PC-3 (cell line): Measurements from ENCODE around the gene CHTF18. TPM values are rescaled to one million over a fixed set of nuclear protein-coding genes. Genes with fewer than 3 reads are reported as not detected.

ENCODE experiments used
- ATAC-seq: fragments of 200-7000 bp; cut with Tn5 transposase; 2 replicates; pipeline ENCODE4 v1.9.1; 2020; ENCODE audit warnings: mild to moderate bottlenecking, moderate library complexity
- BruUV-seq: library from RNA; stranded (reverse); fragments of 400-500 nt; replicated peaks from 2 replicates; lab custom pipeline; 2021; lab: Mats Ljungman, UMichigan
- CTCF ChIA-PET: fragments of 300-600 bp; sonication (Branson Sonifier 250); formaldehyde crosslinking; loops from one replicate; lab custom pipeline; 2022; ENCODE audit warnings: antibody characterized with exemption; lab: Charles Lee
- POLR2A ChIA-PET: fragments of 300-600 bp; sonication (Branson Sonifier 250); formaldehyde crosslinking; loops from one replicate; lab custom pipeline; 2022; ENCODE audit warnings: antibody characterized with exemption; ENCODE audit not compliant: unreplicated experiment; lab: Charles Lee
- DNase-seq: peaks from one replicate; pipeline ENCODE4 v3.0.0-alpha.2; 2015
- H2AFZ ChIP-seq: fragments of 300-600 bp; sonication (generic); 2 replicates; pipeline ENCODE4 v1.6.0; 2016; ENCODE audit warnings: antibody characterized with exemption, low read length
- H3F3A ChIP-seq: fragments of 300-600 bp; sonication (generic); one replicate; pipeline ENCODE4 v1.6.0; 2017; ENCODE audit warnings: antibody characterized with exemption, low read length, control low read depth, mild to moderate bottlenecking; ENCODE audit not compliant: unreplicated experiment
- H3K27ac ChIP-seq: fragments of 300-600 bp; sonication (generic); 2 replicates; pipeline ENCODE4 v1.5.1; 2016; ENCODE audit warnings: mild to moderate bottlenecking, low read length
- H3K27me3 ChIP-seq: fragments of 300-600 bp; sonication (generic); 2 replicates; pipeline ENCODE4 v1.6.1; 2016; ENCODE audit warnings: low read length, mixed read lengths
- H3K36me3 ChIP-seq: fragments of 300-600 bp; sonication (generic); 2 replicates; pipeline ENCODE4 v1.6.1; 2016; ENCODE audit warnings: low read depth, mixed run types, low read length, mixed read lengths
- H3K4me1 ChIP-seq: fragments of 300-600 bp; sonication (generic); 2 replicates; pipeline ENCODE4 v1.5.1; 2016; ENCODE audit warnings: low read length; ENCODE audit not compliant: insufficient read depth
- H3K4me2 ChIP-seq: fragments of 300-600 bp; sonication (generic); 2 replicates; pipeline ENCODE4 v1.6.0; 2016; ENCODE audit warnings: low read length
- H3K4me3 ChIP-seq: fragments of 300-600 bp; sonication (generic); 2 replicates; pipeline ENCODE4 v1.5.1; 2016; ENCODE audit warnings: mild to moderate bottlenecking, low read length, mixed read lengths
- H3K79me2 ChIP-seq: fragments of 300-600 bp; sonication (generic); 2 replicates; pipeline ENCODE4 v1.6.1; 2017; ENCODE audit warnings: low read length, mixed read lengths
- H3K9ac ChIP-seq: fragments of 300-600 bp; sonication (generic); 2 replicates; pipeline ENCODE4 v1.6.0; 2016; ENCODE audit warnings: mild to moderate bottlenecking, low read length
- H3K9me2 ChIP-seq: fragments of 300-600 bp; sonication (generic); replicated peaks from 2 replicates; pipeline ENCODE4 v1.6.1; 2016; ENCODE audit warnings: mixed run types, low read length, mixed read lengths
- H3K9me3 ChIP-seq: fragments of 300-600 bp; sonication (generic); 2 replicates; pipeline ENCODE4 v1.6.1; 2016; ENCODE audit warnings: low read length, mixed read lengths
- H4K20me1 ChIP-seq: fragments of 300-600 bp; sonication (generic); 2 replicates; pipeline ENCODE4 v1.6.1; 2016; ENCODE audit warnings: low read length, mixed read lengths
- EZH2 ChIP-seq: fragments of 300-600 bp; sonication (generic); IDR thresholded peaks from one replicate; pipeline ENCODE4 v1.6.1; 2017; ENCODE audit warnings: antibody characterized with exemption, mild to moderate bottlenecking, low read length; ENCODE audit not compliant: unreplicated experiment
- EZH2phosphoT487 ChIP-seq: fragments of 300-600 bp; sonication (generic); IDR thresholded peaks from 2 replicates; pipeline ENCODE4 v1.6.1; 2018; ENCODE audit warnings: mild to moderate bottlenecking, antibody characterized with exemption, low read length, borderline replicate concordance
- intact Hi-C: fragments of 100-400 bp; cut with micrococcal nuclease; formaldehyde crosslinking; loops from 2 replicates; pipeline ENCODE4 v1.9.0; 2023
- total RNA-seq: library from RNA; depleted of rRNA; stranded (reverse); fragments of >200 nt; gene quantifications from 2 replicates; pipeline ENCODE4 v1.2.3, GENCODE V29; 2014
- TF ChIP-seq, protein P1 (sequence below): fragments of 300-600 bp; sonication (generic); conservative IDR thresholded peaks from 2 replicates; pipeline ENCODE4 v1.5.1; 2017; ENCODE audit warnings: antibody characterized with exemption, low read depth, mild to moderate bottlenecking, low read length

The CHTF18 gene
- total RNA-seq, 1 experiment from 2014 or later = 79.0 TPM

DNA sequence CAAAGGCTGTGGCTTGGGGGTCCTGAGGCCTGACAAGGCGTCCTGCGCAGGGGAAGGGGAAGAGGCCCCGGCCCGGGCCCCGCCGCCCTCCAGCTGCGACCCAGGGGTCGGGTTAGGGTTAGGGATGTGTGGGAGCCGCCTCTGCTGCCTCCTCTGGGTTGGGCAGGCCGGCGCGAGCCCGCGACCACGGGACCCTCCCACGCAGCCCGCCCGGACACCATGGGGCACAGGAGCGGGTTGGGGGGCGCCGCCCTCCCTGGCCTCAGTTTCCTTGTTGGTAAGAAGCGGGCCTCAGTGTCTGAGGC, 48.0 kb upstream of the CHTF18 start:
- Histone ChIP-seq H3K4me2 (peak overlapping the region; percentile 97), H4K20me1 (no peaks in the 10 kb centered on the region), H3K4me3 (peak overlapping the region; percentile 89), H3K27me3 (no peaks in the 10 kb centered on the region), H3K27ac (no peak overlapping the region), H3K79me2 (peaks cover 12% of the 10 kb centered on the region), H3K9me2 (no peaks in the 10 kb centered on the region), H2AFZ (peak overlapping the region; percentile 87), H3K9ac (peak overlapping the region; percentile 79), H3K36me3 (no peaks in the 10 kb centered on the region), H3K9me3 (no peaks in the 10 kb centered on the region), H3K4me1 (peaks cover 5% of the 10 kb centered on the region; the same call in 1 of the 2 replicates), H3F3A (no peaks in the 10 kb centered on the region)
- ATAC-seq (peak; percentile 28), DNase-seq (no peak)
- ChIA-PET CTCF (no interaction called here), POLR2A (no interaction called here)
- intact Hi-C loops = loop anchor here (5.0 kb wide), 1 partner anchor 42 kb away; no protein-coding TSS in a partner anchor
- no TSS peak for BruUV-seq
- TF ChIP-seq EZH2 = no peak
- TF ChIP-seq EZH2phosphoT487 = no peak
- TF ChIP-seq, protein P1, sequence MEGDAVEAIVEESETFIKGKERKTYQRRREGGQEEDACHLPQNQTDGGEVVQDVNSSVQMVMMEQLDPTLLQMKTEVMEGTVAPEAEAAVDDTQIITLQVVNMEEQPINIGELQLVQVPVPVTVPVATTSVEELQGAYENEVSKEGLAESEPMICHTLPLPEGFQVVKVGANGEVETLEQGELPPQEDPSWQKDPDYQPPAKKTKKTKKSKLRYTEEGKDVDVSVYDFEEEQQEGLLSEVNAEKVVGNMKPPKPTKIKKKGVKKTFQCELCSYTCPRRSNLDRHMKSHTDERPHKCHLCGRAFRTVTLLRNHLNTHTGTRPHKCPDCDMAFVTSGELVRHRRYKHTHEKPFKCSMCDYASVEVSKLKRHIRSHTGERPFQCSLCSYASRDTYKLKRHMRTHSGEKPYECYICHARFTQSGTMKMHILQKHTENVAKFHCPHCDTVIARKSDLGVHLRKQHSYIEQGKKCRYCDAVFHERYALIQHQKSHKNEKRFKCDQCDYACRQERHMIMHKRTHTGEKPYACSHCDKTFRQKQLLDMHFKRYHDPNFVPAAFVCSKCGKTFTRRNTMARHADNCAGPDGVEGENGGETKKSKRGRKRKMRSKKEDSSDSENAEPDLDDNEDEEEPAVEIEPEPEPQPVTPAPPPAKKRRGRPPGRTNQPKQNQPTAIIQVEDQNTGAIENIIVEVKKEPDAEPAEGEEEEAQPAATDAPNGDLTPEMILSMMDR = no peak

DNA sequence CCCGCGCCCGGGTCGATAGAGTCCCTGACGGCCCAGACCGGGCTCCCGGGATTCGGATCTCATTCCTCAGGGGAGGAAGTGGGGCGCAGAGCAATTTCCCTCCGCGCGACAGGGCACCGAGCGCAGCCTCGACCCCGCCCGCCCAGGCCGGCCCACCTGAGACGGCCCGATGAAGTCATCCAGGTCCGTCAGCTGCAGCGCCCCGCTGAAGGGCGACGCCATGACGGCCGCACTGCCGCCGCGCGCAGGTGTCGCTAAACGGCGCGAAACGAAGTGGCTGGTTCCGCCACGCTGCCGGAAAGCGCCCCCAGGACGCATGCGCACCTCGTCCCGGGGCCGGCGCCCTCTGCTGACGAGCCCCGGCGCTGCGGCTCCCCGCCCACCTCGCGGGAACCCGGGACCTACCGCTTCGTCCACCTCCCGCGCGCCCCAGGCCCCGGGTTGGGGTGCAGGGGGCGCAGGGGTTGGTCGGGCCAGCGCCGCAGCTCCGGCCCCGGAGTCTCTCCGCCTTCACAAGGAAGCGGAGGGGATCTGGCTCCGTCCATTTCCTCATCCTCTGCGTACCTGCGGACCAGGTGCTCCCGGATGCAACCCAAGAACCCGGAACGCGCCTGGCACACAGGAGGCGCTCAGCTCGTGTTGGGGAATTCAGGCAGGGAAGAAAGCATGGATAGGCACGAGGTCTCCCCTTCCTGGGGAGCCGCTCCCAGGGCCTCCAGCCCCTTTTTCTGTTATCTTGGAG, 47.5 kb upstream of the CHTF18 start, which contains the start of gene CIAO3:
TSS of gene CIAO3 (minus strand) at position 234 of the 742 bp plus-strand sequence. CDS start at position 222, 12 bp downstream.
- intact Hi-C loops = loop anchor here (5.0 kb wide), 1 partner anchor 41 kb away; no protein-coding TSS in a partner anchor
- Histone ChIP-seq H3K27ac (no peak within 1 kb of the TSS), H3K27me3 (no peaks in the 10 kb centered on the region), H3K79me2 (peaks cover 12% of the 10 kb centered on the region), H3K9me3 (no peaks in the 10 kb centered on the region), H3K36me3 (no peaks in the 10 kb centered on the region), H3K4me2 (peak within 1 kb of the TSS; percentile 97), H3K4me3 (peak within 1 kb of the TSS; percentile 89), H3F3A (no peaks in the 10 kb centered on the region), H4K20me1 (no peaks in the 10 kb centered on the region), H3K4me1 (peaks cover 5% of the 10 kb centered on the region; the same call in 1 of the 2 replicates), H3K9me2 (no peaks in the 10 kb centered on the region), H3K9ac (peak within 1 kb of the TSS; percentile 79), H2AFZ (peak within 1 kb of the TSS; percentile 87)
- TF ChIP-seq EZH2 = no peak
- TF ChIP-seq, protein P1 = peak; percentile 76
- BruUV-seq = TSS peak; percentile 70
- CTCF ChIA-PET = interaction anchor here (1.0 to 1.1 kb wide), 2 partner anchors 29 to 48 kb away, joined by 3 to 5 read pairs; partner anchors contain the start of genes CHTF18 and RPUSD1
- peak; percentile 86 for DNase-seq
- peak; percentile 81 for ATAC-seq
- POLR2A ChIA-PET = no interaction called here
